CD14-positive monocyte (primary cell): Measurements from ENCODE around the gene HSD17B8. TPM values are rescaled to one million over a fixed set of nuclear protein-coding genes. Genes with fewer than 3 reads are reported as not detected.

ENCODE experiments used
- DNase-seq, 3 donors: peaks; one replicate each; pipeline ENCODE4 v3.0.0-alpha.2; 2011 to 2022
- H2AFZ ChIP-seq: 2 replicates; pipeline ENCODE4 v1.6.0; 2012; ENCODE audit warnings: mild to moderate bottlenecking, low read depth, low read length, inconsistent platforms; ENCODE audit not compliant: insufficient read depth, poor library complexity, severe bottlenecking
- H3K27ac ChIP-seq, 2 donors: 1 replicate in 1 of 2; 2 replicates in 1 of 2; pipeline ENCODE4 v1.5.1; 2012 to 2013; ENCODE audit warnings: low read length in 2 of 2, control low read depth in 1 of 2, inconsistent platforms in 1 of 2, low read depth in 1 of 2, mild to moderate bottlenecking in 1 of 2
- H3K27me3 ChIP-seq, 2 donors: one replicate each; pipeline versions ENCODE4 v1.6.0 to v1.6.1; 2011 to 2013; ENCODE audit warnings: low read length in 2 of 2; ENCODE audit not compliant: control insufficient read depth in 2 of 2, insufficient read depth in 2 of 2
- H3K36me3 ChIP-seq, 2 donors: replicated peaks in 1 of 2; 1 replicate in 1 of 2; 2 replicates in 1 of 2; pipeline versions ENCODE4 v1.5.1 to v1.6.1; 2012 to 2013; ENCODE audit warnings: low read length in 2 of 2, control low read depth in 1 of 2, inconsistent platforms in 1 of 2, mild to moderate bottlenecking in 1 of 2; ENCODE audit not compliant: insufficient read depth in 2 of 2, control insufficient read depth in 1 of 2
- H3K4me1 ChIP-seq, 2 donors: 1 replicate in 1 of 2; 2 replicates in 1 of 2; pipeline versions ENCODE4 v1.5.1 to v1.6.1; 2012 to 2013; ENCODE audit warnings: low read length in 2 of 2, control low read depth in 1 of 2, inconsistent platforms in 1 of 2, mild to moderate bottlenecking in 1 of 2, moderate library complexity in 1 of 2; ENCODE audit not compliant: insufficient read depth in 2 of 2, control insufficient read depth in 1 of 2
- H3K4me2 ChIP-seq: replicated peaks from 2 replicates; pipeline ENCODE3; 2012; ENCODE audit warnings: low read length, moderate library complexity, mild to moderate bottlenecking; ENCODE audit not compliant: poor library complexity, severe bottlenecking; ENCODE audit errors: extremely low read depth
- H3K4me3 ChIP-seq, 3 experiments: fragments of 200-600 bp in 1 of 3; sonication (generic) in 1 of 3; replicated peaks in 1 of 3; 1 replicate in 2 of 3; 2 replicates in 1 of 3; pipeline ENCODE4 v1.5.1; 2011 to 2013; ENCODE audit warnings: low read length in 3 of 3, mild to moderate bottlenecking in 3 of 3, control low read depth in 2 of 3, low read depth in 2 of 3, inconsistent platforms in 1 of 3, moderate library complexity in 1 of 3
- H3K79me2 ChIP-seq: 2 replicates; pipeline ENCODE4 v1.6.0; 2012; ENCODE audit warnings: mild to moderate bottlenecking, control low read depth, inconsistent platforms, low read length, moderate library complexity; ENCODE audit not compliant: insufficient read depth
- H3K9ac ChIP-seq: 2 replicates; pipeline ENCODE4 v1.6.0; 2017; ENCODE audit warnings: low read length, mild to moderate bottlenecking; ENCODE audit not compliant: insufficient read depth, poor library complexity, severe bottlenecking
- H3K9me3 ChIP-seq, 2 donors: replicated peaks in 1 of 2; 1 replicate in 1 of 2; 2 replicates in 1 of 2; pipeline versions ENCODE4 v1.5.1 to v1.6.1; 2012 to 2013; ENCODE audit warnings: low read length in 2 of 2, control low read depth in 1 of 2; ENCODE audit not compliant: control insufficient read depth in 1 of 2, insufficient read depth in 1 of 2
- H4K20me1 ChIP-seq: 2 replicates; pipeline ENCODE4 v1.6.0; 2012; ENCODE audit warnings: mild to moderate bottlenecking, low read length, control low read depth, moderate library complexity; ENCODE audit not compliant: insufficient read depth
- H3K27ac Mint-ChIP-seq, 7 donors: one replicate each; pipeline ENCODE4 v1.8.0; 2020; ENCODE audit warnings: mild to moderate bottlenecking in 7 of 7, mixed read lengths in 7 of 7, moderate library complexity in 6 of 7, inconsistent platforms in 2 of 7
- H3K27me3 Mint-ChIP-seq, 3 donors: one replicate each; pipeline ENCODE4 v1.8.0; 2021 to 2022; ENCODE audit warnings: low read depth in 3 of 3, mild to moderate bottlenecking in 3 of 3, mixed read lengths in 3 of 3, moderate library complexity in 3 of 3, inconsistent platforms in 1 of 3
- H3K36me3 Mint-ChIP-seq, 2 donors: one replicate each; pipeline ENCODE4 v1.8.0; 2020; ENCODE audit warnings: mixed read lengths in 2 of 2, inconsistent platforms in 1 of 2, mild to moderate bottlenecking in 1 of 2
- H3K4me1 Mint-ChIP-seq: one replicate; pipeline ENCODE4 v1.8.0; 2020; ENCODE audit warnings: mild to moderate bottlenecking, mixed read lengths
- H3K4me3 Mint-ChIP-seq, 2 donors: one replicate each; pipeline ENCODE4 v1.8.0; 2020; ENCODE audit warnings: mild to moderate bottlenecking in 2 of 2, mixed read lengths in 2 of 2, moderate library complexity in 1 of 2
- H3K9me3 Mint-ChIP-seq, 7 donors: one replicate each; pipeline ENCODE4 v1.8.0; 2020 to 2022; ENCODE audit warnings: mixed read lengths in 7 of 7, mild to moderate bottlenecking in 6 of 7, moderate library complexity in 6 of 7, inconsistent platforms in 2 of 7
- CTCF ChIP-seq: fragments of 200-600 bp; IDR thresholded peaks from one replicate; pipeline ENCODE4 v1.8.0; 2022; ENCODE audit warnings: antibody characterized with exemption, mild to moderate bottlenecking
- whole genome bisulfite sequencing: methylation state at CpG from one replicate; pipeline ENCODE4 v1.1.5; 2013; ENCODE audit warnings: missing lambda C conversion rate; ENCODE audit not compliant: insufficient coverage; 5-methylcytosine and 5-hydroxymethylcytosine counted together
- intact Hi-C, 2 donors: fragments of 100-400 bp; cut with micrococcal nuclease; formaldehyde crosslinking; loops; one replicate each; pipeline versions ENCODE4 v1.15.0 to v1.15.1; 2023
- polyA plus RNA-seq, 3 donors: library from polyadenylated mRNA; depleted of rRNA in 1 of 3; unstranded in 2 of 3; stranded (reverse) in 1 of 3; fragments of 300-500 nt in 2 of 3; fragments of >200 nt in 1 of 3; fragmentation: Illumina TruSeq in 2 of 3; gene quantifications; 1 replicate in 2 of 3; 2 replicates in 1 of 3; pipeline ENCODE4 v1.2.3, GENCODE V29; 2012 to 2021

The HSD17B8 gene
- polyA plus RNA-seq, 3 donors, result 3.8 to 10.6 (median 4.7) TPM

GRCh38 chr6:33198853-33199436 lies 5.5 kb upstream of the HSD17B8 start:
- Histone ChIP-seq H4K20me1 (peaks cover 68% of the 10 kb centered on the region), H3K4me2 (peak overlapping the region; percentile 93), H3K9ac (peak overlapping the region; percentile 94), H3K9me3 (no peaks in the 10 kb centered on the region), H3K27me3 (peaks cover 0 to 1% of the 10 kb centered on the region in 2 donors), H2AFZ (no peak overlapping the region), H3K79me2 (peaks cover 50% of the 10 kb centered on the region), H3K4me1 (peaks cover 28 to 38% of the 10 kb centered on the region in 2 donors), H3K36me3 (peaks cover 55 to 57% of the 10 kb centered on the region in 2 donors), H3K27ac (no peak overlapping the region), H3K4me3 (peak overlapping the region in 1 of 3 experiments; percentile 95)
- Mint-ChIP-seq H3K36me3 (peaks cover 59 to 67% of the 10 kb centered on the region in 2 donors), H3K4me3 (peak overlapping the region; percentile 85 to 94), H3K27ac (peak overlapping the region; percentile 6 to 98 (median 85)), H3K9me3 (peaks cover 0 to 3% (median 0%) of the 10 kb centered on the region in 7 donors), H3K4me1 (peaks cover 51% of the 10 kb centered on the region), H3K27me3 (peaks cover 0 to 2% (median 0%) of the 10 kb centered on the region in 3 donors)
- intact Hi-C loops, result loop anchor here in 1 of 2 donors (10.0 kb wide), 1 partner anchor 46 kb away; no protein-coding TSS in a partner anchor
- no peak for DNase-seq
- no peak for TF ChIP-seq CTCF
- WGBS, result 100% methylated on average over 1 of the region's 3 CpGs

- peak overlapping the region; percentile 96 for H2AFZ ChIP-seq
- no peaks in the 10 kb centered on the region for H3K9me3 ChIP-seq
- H4K20me1 ChIP-seq, result peaks cover 62% of the 10 kb centered on the region
- H3K27me3 ChIP-seq, result no peaks in the 10 kb centered on the region
- peaks cover 54% of the 10 kb centered on the region for H3K4me1 Mint-ChIP-seq
- H3K4me1 ChIP-seq, result peaks cover 34 to 46% of the 10 kb centered on the region in 2 donors
- H3K4me2 ChIP-seq, result peak overlapping the region; percentile 93
- peak overlapping the region; percentile 83 to 96 (median 95) for H3K4me3 ChIP-seq
- peaks cover 47 to 49% of the 10 kb centered on the region in 2 donors for H3K36me3 ChIP-seq
- peak overlapping the region in 6 of 7 donors; percentile 73 to 98 (median 88) for H3K27ac Mint-ChIP-seq
- H3K27me3 Mint-ChIP-seq, result no peaks in the 10 kb centered on the region
- H3K9me3 Mint-ChIP-seq, result peaks cover 0 to 3% (median 0%) of the 10 kb centered on the region in 7 donors
- peak overlapping the region; percentile 94 for H3K9ac ChIP-seq
- TF ChIP-seq CTCF, result no peak
- H3K36me3 Mint-ChIP-seq, result peaks cover 51 to 59% of the 10 kb centered on the region in 2 donors
- peaks cover 50% of the 10 kb centered on the region for H3K79me2 ChIP-seq
- DNase-seq, result peak in 2 of 3 donors; percentile 58 to 67
- intact Hi-C loops, result loop anchor here (2.0 to 10.0 kb wide), 5 partner anchors 45 to 215 kb away; partner anchors contain the start of genes RGL2 (in 2 of the 2), CUTA (in 1 of the 2) and PHF1 (in 1 of the 2)
- H3K4me3 Mint-ChIP-seq, result peak overlapping the region; percentile 85 to 94
- peak overlapping the region; percentile 94 for H3K27ac ChIP-seq
- WGBS, result 0% methylated on average over 17 of the region's 26 CpGs
Observed at GRCh38 chr6:33199687-33200218, 4.7 kb upstream of the HSD17B8 start.
